ENCODE data around the gene AHSG. TPM values are rescaled to one million over a fixed set of nuclear protein-coding genes. Genes with fewer than 3 reads are reported as not detected.

AHSG gene
- total RNA-seq, 1 donor from 2014 or later = not detected

GRCh38 chr3:186665625-186666188, 52.8 kb downstream of the AHSG start, which contains the start of gene HRG:
TSS of gene HRG (plus strand) at chr3:186666014. CDS start at chr3:186666032, 18 bp downstream.
- intact Hi-C loops (cut with DNase I) = no loop called here
- ATAC-seq (no peak), DNase-seq (ENCODE audit: low spot score) (no peak)

DNA sequence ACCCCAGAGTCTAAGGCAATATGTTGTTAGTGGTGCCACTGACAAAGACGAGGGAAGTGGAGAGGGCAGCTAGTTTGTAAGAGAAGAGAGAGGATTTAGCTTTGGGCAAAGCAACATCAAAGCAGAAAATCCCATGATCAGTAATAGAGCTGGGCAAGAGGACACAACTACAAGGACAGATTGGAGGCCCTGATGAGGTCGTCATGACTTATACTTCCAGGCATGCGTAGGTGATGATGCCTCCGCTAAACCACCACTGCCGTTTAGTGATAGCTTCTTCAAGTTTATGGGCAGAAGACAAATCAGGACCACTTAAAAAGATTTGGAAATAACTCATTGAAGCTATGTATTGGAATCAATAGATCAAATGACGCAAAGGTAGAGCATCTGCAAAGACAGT, 55.6 kb downstream of the AHSG start:
- intact Hi-C loops (cut with DNase I) = no loop called here
- DNase-seq (ENCODE audit: low spot score) = no peak
- no peak for ATAC-seq

GRCh38 chr3:186669378-186670084, 56.7 kb downstream of the AHSG start:
- no peak for DNase-seq (ENCODE audit: low spot score)
- intact Hi-C loops (cut with DNase I) = no loop called here
- no peak for ATAC-seq

DNA sequence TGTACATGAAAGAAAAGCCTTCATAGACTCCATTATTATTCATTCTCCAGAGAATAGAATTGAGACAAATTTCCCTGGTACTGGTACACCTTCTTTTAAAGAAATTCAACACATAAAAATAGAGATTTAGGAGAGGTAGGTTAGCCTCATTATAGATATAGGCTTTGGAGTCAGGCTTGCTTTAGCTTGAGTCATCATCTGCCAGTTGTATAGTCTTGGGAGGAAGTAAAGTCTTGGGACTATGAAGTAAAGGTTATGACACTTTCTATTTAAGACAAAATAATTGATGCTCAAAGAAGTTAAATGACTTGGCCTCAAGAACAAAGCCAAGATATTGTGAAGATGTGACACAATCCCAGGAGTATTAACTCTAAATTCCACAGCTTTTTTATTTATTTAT, 57.3 kb downstream of the AHSG start:
- no peak for ATAC-seq

More for the DNA sequence above, 57.3 kb downstream of the AHSG start:
- no peak for DNase-seq (ENCODE audit: low spot score)
- intact Hi-C loops (cut with DNase I) = no loop called here

Other genes with a start within 250 kb of the AHSG start
- gene CRYGS, start 68.7 kb upstream of the AHSG start, total RNA-seq = 4.5 TPM
- 12.9 TPM for gene TBCCD1, start 45.7 kb upstream of the AHSG start, total RNA-seq
- gene DNAJB11, start 42.3 kb upstream of the AHSG start, total RNA-seq = 33.3 TPM
- not detected for gene FETUB, start 27.3 kb downstream of the AHSG start, total RNA-seq
- gene HRG, start 53.0 kb downstream of the AHSG start, total RNA-seq = not detected
- gene KNG1, start 104.3 kb downstream of the AHSG start, total RNA-seq = not detected
- 359 TPM for gene EIF4A2, start 170.5 kb downstream of the AHSG start, total RNA-seq
- 11.5 TPM for gene RFC4, start 193.4 kb downstream of the AHSG start, total RNA-seq
- 21.0 TPM for gene ADIPOQ, start 229.7 kb downstream of the AHSG start, total RNA-seq